Prostate gland (tissue), 2 donors: Measurements from ENCODE around the gene C4orf51. TPM values are rescaled to one million over a fixed set of nuclear protein-coding genes. Genes with fewer than 3 reads are reported as not detected.
"Not testable (repeated sequence)": the region's sequence is repeated elsewhere in the genome, so short reads cannot be mapped to it uniquely, and the experiment has no call there.

Experiments
- DNase-seq: peaks from one replicate; pipeline ENCODE4 v3.0.0-alpha.2; 2019; ENCODE audit warnings: low spot score
- H3K27ac ChIP-seq, 2 donors: fragments of 200-600 bp; sonication (generic); 2 replicates each; pipeline ENCODE4 v1.5.1; 2017 to 2019
- H3K27me3 ChIP-seq: fragments of 200-600 bp; sonication (generic); replicated peaks from 2 replicates; pipeline ENCODE4 v1.5.1; 2019; ENCODE audit not compliant: insufficient read depth
- H3K36me3 ChIP-seq, 2 donors: fragments of 200-600 bp; sonication (generic); 1 replicate in 1 of 2; 2 replicates in 1 of 2; pipeline versions ENCODE4 v1.5.1 to v1.8.1; 2017 to 2019
- H3K4me1 ChIP-seq: fragments of 200-600 bp; sonication (generic); replicated peaks from 2 replicates; pipeline ENCODE4 v1.5.1; 2019
- H3K4me3 ChIP-seq, 2 donors: fragments of 200-600 bp; sonication (generic); 2 replicates each; pipeline ENCODE4 v1.5.1; 2017 to 2019
- H3K9me3 ChIP-seq: fragments of 200-600 bp; sonication (generic); 2 replicates; pipeline ENCODE4 v1.5.1; 2017
- POLR2A ChIP-seq: fragments of 450-650 bp; IDR thresholded peaks from one replicate; pipeline ENCODE4 v1.6.1; 2016; ENCODE audit warnings: antibody characterized with exemption, mild to moderate bottlenecking
- POLR2AphosphoS5 ChIP-seq: sonication (generic); formaldehyde crosslinking; IDR thresholded peaks from one replicate; pipeline ENCODE4 v1.6.1; 2017; ENCODE audit warnings: antibody characterized with exemption
- WGBS: methylation state at CpG from one replicate; pipeline ENCODE4 v1.1.5; 2018; 5-methylcytosine and 5-hydroxymethylcytosine counted together
- intact Hi-C: fragments of 100-400 bp; cut with DNase I; formaldehyde crosslinking; loops from one replicate; pipeline ENCODE4 v1.14.2; 2022
- total RNA-seq, 2 donors: library from RNA; depleted of rRNA; stranded (reverse); fragments of >200 nt; gene quantifications; one replicate each; pipeline ENCODE4 v1.1.0, GENCODE V29; 2016
- TF ChIP-seq, protein P1 (sequence below), 4 experiments: fragments of 200-600 bp in 2 of 4; fragments of 450-650 bp in 2 of 4; sonication (generic) in 2 of 4; IDR thresholded peaks; 1 replicate in 3 of 4; 2 replicates in 1 of 4; pipeline ENCODE4 v1.5.1; 2016 to 2019; ENCODE audit warnings: antibody characterized with exemption in 4 of 4, mild to moderate bottlenecking in 2 of 4, moderate library complexity in 2 of 4

The C4orf51 gene
- total RNA-seq, 2 donors from 2014 or later = not detected

DNA sequence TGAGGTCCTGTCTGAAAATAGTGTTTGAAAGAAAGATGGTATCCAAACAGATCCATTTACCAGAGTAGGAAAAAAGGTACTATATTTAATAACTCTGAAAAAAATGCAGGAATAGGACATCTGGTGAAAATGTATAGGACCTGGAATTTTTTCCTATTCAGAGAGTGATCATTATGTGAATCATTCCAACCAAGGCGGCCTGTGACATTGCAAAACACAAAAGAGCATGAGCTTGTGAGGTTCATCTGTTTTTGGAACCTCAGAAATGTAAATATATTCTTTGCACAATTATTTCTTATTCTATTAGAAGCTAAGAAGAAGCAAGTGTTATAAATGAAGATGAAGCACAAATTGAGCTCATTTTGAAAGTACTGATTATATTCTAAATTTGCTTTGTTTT is 2.0 kb downstream of the C4orf51 start:
- no peak overlapping the region for H3K4me3 ChIP-seq
- 97% methylated on average over 1 of the region's 1 CpG for WGBS
- intact Hi-C loops = no loop called here
- no peaks in the 10 kb centered on the region for H3K36me3 ChIP-seq
- no peak for TF ChIP-seq POLR2A
- no peak for TF ChIP-seq POLR2AphosphoS5
- TF ChIP-seq, protein P1, sequence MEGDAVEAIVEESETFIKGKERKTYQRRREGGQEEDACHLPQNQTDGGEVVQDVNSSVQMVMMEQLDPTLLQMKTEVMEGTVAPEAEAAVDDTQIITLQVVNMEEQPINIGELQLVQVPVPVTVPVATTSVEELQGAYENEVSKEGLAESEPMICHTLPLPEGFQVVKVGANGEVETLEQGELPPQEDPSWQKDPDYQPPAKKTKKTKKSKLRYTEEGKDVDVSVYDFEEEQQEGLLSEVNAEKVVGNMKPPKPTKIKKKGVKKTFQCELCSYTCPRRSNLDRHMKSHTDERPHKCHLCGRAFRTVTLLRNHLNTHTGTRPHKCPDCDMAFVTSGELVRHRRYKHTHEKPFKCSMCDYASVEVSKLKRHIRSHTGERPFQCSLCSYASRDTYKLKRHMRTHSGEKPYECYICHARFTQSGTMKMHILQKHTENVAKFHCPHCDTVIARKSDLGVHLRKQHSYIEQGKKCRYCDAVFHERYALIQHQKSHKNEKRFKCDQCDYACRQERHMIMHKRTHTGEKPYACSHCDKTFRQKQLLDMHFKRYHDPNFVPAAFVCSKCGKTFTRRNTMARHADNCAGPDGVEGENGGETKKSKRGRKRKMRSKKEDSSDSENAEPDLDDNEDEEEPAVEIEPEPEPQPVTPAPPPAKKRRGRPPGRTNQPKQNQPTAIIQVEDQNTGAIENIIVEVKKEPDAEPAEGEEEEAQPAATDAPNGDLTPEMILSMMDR (IDR thresholded peaks at IDR 0.05) = no peak
- no peaks in the 10 kb centered on the region for H3K9me3 ChIP-seq
- no peaks in the 10 kb centered on the region for H3K27me3 ChIP-seq
- no peak overlapping the region for H3K27ac ChIP-seq
- no peak for DNase-seq
- no peaks in the 10 kb centered on the region for H3K4me1 ChIP-seq

DNA sequence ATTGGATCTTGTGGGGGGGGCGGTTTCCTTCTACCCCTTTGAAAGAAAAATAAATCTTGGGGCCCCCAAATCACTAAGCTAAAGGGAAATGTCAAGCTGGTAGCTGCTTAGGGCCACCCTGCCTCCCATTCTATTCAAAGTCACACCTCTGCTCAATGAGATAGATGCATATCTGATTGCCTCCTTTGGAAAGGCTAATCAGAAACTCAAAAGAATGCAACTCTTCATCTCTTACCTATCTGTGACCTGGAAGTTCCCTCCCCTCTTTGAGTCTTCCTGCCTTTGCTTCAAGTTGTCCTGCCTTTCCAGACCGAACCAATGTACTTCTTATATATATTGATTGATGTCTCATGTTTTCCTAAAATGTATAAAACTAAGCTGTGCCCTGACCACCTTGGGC is 7.0 kb downstream of the C4orf51 start:
- Histone ChIP-seq H3K27ac (no peak overlapping the region), H3K9me3 (no peaks in the 10 kb centered on the region), H3K4me1 (no peaks in the 10 kb centered on the region), H3K36me3 (no peaks in the 10 kb centered on the region), H3K27me3 (no peaks in the 10 kb centered on the region), H3K4me3 (no peak overlapping the region)
- 88% methylated on average over 1 of the region's 2 CpGs for WGBS
- intact Hi-C loops = no loop called here
- no peak for DNase-seq
- TF ChIP-seq POLR2AphosphoS5 (no peak), POLR2A (no peak)
- TF ChIP-seq, protein P1 (IDR thresholded peaks at IDR 0.05) = no peak

GRCh38 chr4:145690610-145691009 is 10.7 kb downstream of the C4orf51 start:
- no peaks in the 10 kb centered on the region for H3K27me3 ChIP-seq
- WGBS = 66% methylated on average over 3 of the region's 3 CpGs
- H3K9me3 ChIP-seq = no peaks in the 10 kb centered on the region
- intact Hi-C loops = no loop called here
- no peak overlapping the region for H3K4me3 ChIP-seq
- no peak for DNase-seq
- TF ChIP-seq POLR2A (no peak), POLR2AphosphoS5 (no peak)
- TF ChIP-seq, protein P1 (IDR thresholded peaks at IDR 0.05) = no peak
- no peaks in the 10 kb centered on the region for H3K36me3 ChIP-seq
- no peaks in the 10 kb centered on the region for H3K4me1 ChIP-seq
- H3K27ac ChIP-seq = no peak overlapping the region

DNA sequence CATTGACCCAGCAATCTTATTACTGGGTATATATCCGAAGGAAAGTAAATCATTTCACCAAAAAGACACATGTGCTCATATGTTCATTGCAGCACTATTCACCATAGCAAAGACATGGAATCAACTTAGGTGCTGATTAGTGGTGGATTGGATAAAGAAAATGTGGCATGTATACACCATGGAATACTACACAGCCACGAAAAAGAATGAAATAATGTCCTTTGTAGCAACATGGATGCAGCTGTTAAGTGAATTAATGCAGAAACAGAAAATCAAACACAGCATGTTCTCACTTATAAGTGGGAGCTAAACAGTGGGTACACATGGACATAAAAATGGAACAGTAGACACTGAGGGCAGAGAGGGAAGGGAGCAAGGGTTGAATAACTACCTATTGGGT is 11.5 kb downstream of the C4orf51 start:
- intact Hi-C loops, H3K36me3 ChIP-seq, H3K27me3 ChIP-seq, H3K4me3 ChIP-seq, DNase-seq, H3K4me1 ChIP-seq, H3K9me3 ChIP-seq, H3K27ac ChIP-seq: not testable (repeated sequence)
- 90% methylated on average over 2 of the region's 2 CpGs for WGBS

DNA sequence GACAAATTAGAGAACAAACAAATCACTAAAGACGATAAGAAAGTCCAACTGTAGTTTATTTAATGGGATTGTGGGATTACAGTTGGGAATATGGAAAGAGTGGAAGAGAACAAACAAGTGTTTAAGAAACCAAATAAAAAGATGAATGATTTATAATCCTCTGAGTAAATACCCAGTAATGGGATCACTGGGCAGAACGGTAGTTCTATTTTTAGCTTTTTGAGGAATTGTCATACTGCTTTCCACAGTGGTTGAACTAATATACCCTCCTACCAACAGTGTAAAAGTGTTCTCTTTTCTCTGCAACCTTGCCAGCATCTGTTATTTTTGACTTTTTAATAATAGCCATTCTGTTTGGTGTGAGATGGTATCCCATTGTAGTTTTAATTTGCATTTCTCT is 15.0 kb downstream of the C4orf51 start:
- no peak for TF ChIP-seq POLR2A
- TF ChIP-seq POLR2AphosphoS5 = no peak
- TF ChIP-seq, protein P1 (IDR thresholded peaks at IDR 0.05) = no peak
- Histone ChIP-seq H3K9me3 (no peaks in the 10 kb centered on the region), H3K4me1 (no peaks in the 10 kb centered on the region), H3K4me3 (no peak overlapping the region), H3K27me3 (no peaks in the 10 kb centered on the region), H3K27ac (no peak overlapping the region), H3K36me3 (no peaks in the 10 kb centered on the region)
- intact Hi-C loops = no loop called here
- no peak for DNase-seq
- 13% methylated on average over 2 of the region's 2 CpGs for WGBS
